Vagina (tissue), 2 donors: ENCODE data around the gene BTNL3. TPM values are rescaled to one million over a fixed set of nuclear protein-coding genes. Genes with fewer than 3 reads are reported as not detected.

Source experiments
- DNase-seq, 2 donors: peaks; one replicate each; pipeline ENCODE4 v3.0.0-alpha.2; 2017; ENCODE audit errors: extremely low spot score in 2 of 2
- H3K27ac ChIP-seq: fragments of 200-600 bp; sonication (generic); one replicate; pipeline ENCODE4 v1.5.1; 2019
- H3K27me3 ChIP-seq: fragments of 200-600 bp; sonication (generic); one replicate; pipeline ENCODE4 v1.5.1; 2019
- H3K36me3 ChIP-seq, 2 donors: fragments of 200-600 bp; sonication (generic); one replicate each; pipeline ENCODE4 v1.5.1; 2017 to 2019
- H3K4me1 ChIP-seq: fragments of 200-600 bp; sonication (generic); one replicate; pipeline ENCODE4 v1.5.1; 2019
- H3K4me3 ChIP-seq, 2 donors: fragments of 200-600 bp; sonication (generic); 1 replicate in 1 of 2; 2 replicates in 1 of 2; pipeline ENCODE4 v1.5.1; 2016 to 2019
- H3K9me3 ChIP-seq: fragments of 200-600 bp; sonication (generic); one replicate; pipeline ENCODE4 v1.5.1; 2019
- POLR2A ChIP-seq, 2 donors: fragments of 450-650 bp; IDR thresholded peaks; one replicate each; pipeline ENCODE4 v1.6.1; 2017; ENCODE audit warnings: antibody characterized with exemption in 2 of 2, mild to moderate bottlenecking in 2 of 2, moderate library complexity in 2 of 2
- POLR2AphosphoS5 ChIP-seq, 2 donors: sonication (generic); formaldehyde crosslinking; IDR thresholded peaks; one replicate each; pipeline ENCODE4 v1.9.0; 2017; ENCODE audit warnings: antibody characterized with exemption in 2 of 2, mild to moderate bottlenecking in 2 of 2, low read depth in 1 of 2; ENCODE audit not compliant: insufficient read depth in 1 of 2
- intact Hi-C: fragments of 100-400 bp; cut with DNase I; formaldehyde crosslinking; loops from one replicate; pipeline ENCODE4 v1.15.1; 2023
- total RNA-seq: library from RNA; depleted of rRNA; stranded (reverse); fragments of >200 nt; gene quantifications from one replicate; pipeline ENCODE4 v1.2.3, GENCODE V29; 2016
- TF ChIP-seq, protein P1 (sequence below), 3 experiments: fragments of 450-650 bp in 2 of 3; fragments of 200-600 bp in 1 of 3; sonication (generic) in 1 of 3; IDR thresholded peaks; one replicate each; pipeline ENCODE4 v1.5.1; 2017 to 2019; ENCODE audit warnings: antibody characterized with exemption in 3 of 3, mild to moderate bottlenecking in 2 of 3, moderate library complexity in 2 of 3

BTNL3 gene
- total RNA-seq, 1 donor from 2014 or later = not detected

DNA sequence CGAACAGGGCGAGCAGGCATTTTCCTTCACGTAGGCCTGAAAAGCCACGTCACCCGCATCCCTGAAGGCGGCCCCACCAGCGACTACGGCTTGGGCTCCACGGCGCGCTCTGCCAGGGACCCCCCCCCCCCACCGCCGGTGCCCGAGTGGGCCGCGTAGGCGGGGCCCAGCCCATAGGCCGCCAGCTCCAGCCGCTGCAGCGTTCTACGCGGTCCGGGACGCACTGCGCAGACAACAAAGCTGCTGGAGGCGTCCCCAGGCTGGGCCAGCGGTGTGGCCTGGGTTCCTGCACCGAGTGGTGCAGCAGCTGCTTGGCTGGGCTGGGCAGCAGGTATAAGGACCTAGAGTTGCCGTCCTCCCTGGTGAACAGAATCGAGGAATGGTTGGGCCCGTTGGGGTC is 18.3 kb upstream of the BTNL3 start:
- Histone ChIP-seq H3K27ac (no peak overlapping the region), H3K36me3 (no peaks in the 10 kb centered on the region), H3K9me3 (no peaks in the 10 kb centered on the region), H3K4me3 (no peak overlapping the region), H3K27me3 (no peaks in the 10 kb centered on the region), H3K4me1 (no peaks in the 10 kb centered on the region)
- no peak for TF ChIP-seq POLR2AphosphoS5 (IDR thresholded peaks at IDR 0.05; ENCODE audit: insufficient read depth in 1 of 2, low read depth in 1 of 2)
- TF ChIP-seq, protein P1, sequence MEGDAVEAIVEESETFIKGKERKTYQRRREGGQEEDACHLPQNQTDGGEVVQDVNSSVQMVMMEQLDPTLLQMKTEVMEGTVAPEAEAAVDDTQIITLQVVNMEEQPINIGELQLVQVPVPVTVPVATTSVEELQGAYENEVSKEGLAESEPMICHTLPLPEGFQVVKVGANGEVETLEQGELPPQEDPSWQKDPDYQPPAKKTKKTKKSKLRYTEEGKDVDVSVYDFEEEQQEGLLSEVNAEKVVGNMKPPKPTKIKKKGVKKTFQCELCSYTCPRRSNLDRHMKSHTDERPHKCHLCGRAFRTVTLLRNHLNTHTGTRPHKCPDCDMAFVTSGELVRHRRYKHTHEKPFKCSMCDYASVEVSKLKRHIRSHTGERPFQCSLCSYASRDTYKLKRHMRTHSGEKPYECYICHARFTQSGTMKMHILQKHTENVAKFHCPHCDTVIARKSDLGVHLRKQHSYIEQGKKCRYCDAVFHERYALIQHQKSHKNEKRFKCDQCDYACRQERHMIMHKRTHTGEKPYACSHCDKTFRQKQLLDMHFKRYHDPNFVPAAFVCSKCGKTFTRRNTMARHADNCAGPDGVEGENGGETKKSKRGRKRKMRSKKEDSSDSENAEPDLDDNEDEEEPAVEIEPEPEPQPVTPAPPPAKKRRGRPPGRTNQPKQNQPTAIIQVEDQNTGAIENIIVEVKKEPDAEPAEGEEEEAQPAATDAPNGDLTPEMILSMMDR (IDR thresholded peaks at IDR 0.05) = no peak
- TF ChIP-seq POLR2A (IDR thresholded peaks at IDR 0.05) = no peak
- no peak for DNase-seq
- intact Hi-C loops = no loop called here

DNA sequence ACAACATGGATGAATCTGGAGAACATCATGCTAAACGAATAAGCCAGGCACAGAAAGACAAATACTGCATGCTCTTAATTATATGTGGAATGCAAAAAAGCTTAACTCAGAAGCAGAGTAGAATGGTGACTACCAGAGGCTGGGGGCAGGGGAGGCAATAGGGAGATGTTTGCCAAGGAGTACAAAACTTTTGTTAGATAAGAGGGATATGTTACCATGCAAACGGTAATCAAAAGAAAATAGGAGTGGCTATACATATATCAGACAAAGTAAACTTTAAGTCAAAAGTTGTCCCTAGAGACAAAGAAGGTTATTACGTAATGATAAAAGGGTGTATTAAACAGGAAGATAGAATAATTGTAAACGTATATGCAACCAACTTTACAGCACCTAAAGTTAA is 17.8 kb upstream of the BTNL3 start:
- DNase-seq = no peak

DNA sequence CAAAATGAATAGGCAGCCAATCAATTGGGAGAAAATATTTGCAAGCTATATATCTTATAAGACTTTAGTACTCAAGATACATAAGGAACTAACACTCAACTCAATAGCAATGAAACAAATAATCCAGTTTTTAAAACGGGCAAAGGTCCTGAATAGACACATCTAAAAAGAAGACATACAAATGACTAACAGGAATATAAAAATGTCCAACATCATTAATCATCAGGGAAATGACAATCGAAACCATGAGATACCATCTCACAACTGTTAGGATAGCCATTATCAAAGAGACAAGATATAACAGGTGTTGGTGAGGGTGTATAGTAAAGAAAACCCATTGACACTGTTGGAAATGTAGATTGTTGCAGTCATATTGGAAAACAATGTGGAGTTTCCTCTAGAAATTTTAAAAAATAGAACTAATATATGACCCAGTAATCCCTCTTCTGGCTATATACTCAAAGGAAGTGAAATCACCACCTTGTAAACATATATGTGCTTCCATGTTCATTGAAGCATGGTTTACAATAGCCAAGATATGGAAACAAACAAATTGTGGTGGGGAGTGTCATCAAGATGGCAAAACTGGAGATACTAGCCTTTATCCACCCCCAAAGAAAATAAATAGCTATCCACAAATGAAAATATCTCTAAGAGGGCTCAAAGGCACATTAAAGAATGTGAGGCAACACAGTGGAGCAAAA is 13.9 kb upstream of the BTNL3 start:
- intact Hi-C loops = no loop called here

More for the DNA sequence above, 17.8 kb upstream of the BTNL3 start:
- no peaks in the 10 kb centered on the region for H3K4me1 ChIP-seq
- no peak overlapping the region for H3K27ac ChIP-seq
- no peaks in the 10 kb centered on the region for H3K27me3 ChIP-seq
- no peaks in the 10 kb centered on the region for H3K36me3 ChIP-seq
- intact Hi-C loops = no loop called here
- TF ChIP-seq POLR2A (IDR thresholded peaks at IDR 0.05) (no peak), POLR2AphosphoS5 (IDR thresholded peaks at IDR 0.05; ENCODE audit: insufficient read depth in 1 of 2, low read depth in 1 of 2) (no peak)
- TF ChIP-seq, protein P1 (IDR thresholded peaks at IDR 0.05) = no peak
- H3K9me3 ChIP-seq = no peaks in the 10 kb centered on the region
- no peak overlapping the region for H3K4me3 ChIP-seq

DNA sequence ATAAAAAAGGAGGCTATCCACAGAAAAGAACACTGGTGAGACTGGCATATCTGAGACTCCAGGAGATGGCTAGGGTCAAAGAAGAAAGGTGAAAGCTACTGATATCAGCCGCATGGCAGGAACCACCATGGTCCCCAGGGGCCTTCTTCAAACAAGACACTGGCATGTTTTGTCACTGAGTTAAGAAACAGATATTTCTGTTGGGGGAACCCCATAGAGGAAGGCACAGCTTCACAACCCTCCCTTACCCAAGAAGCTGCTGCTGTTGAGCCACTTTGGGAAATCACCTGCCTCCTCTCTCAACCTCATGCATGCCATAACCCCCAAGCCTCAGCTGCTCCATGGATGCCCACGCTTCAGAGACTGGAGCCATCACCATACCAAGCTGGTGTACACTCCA is 13.3 kb upstream of the BTNL3 start:
- Histone ChIP-seq H3K9me3 (no peaks in the 10 kb centered on the region), H3K36me3 (no peaks in the 10 kb centered on the region), H3K27me3 (no peaks in the 10 kb centered on the region), H3K4me1 (no peaks in the 10 kb centered on the region), H3K27ac (no peak overlapping the region), H3K4me3 (no peak overlapping the region)
- DNase-seq = no peak
- TF ChIP-seq POLR2AphosphoS5 (IDR thresholded peaks at IDR 0.05; ENCODE audit: insufficient read depth in 1 of 2, low read depth in 1 of 2) = no peak
- TF ChIP-seq, protein P1 (IDR thresholded peaks at IDR 0.05) = no peak
- no peak for TF ChIP-seq POLR2A (IDR thresholded peaks at IDR 0.05)
- intact Hi-C loops = no loop called here

More for the DNA sequence above, 13.9 kb upstream of the BTNL3 start:
- H3K27me3 ChIP-seq = no peaks in the 10 kb centered on the region
- no peaks in the 10 kb centered on the region for H3K4me1 ChIP-seq
- no peak overlapping the region for H3K27ac ChIP-seq
- DNase-seq = no peak
- no peak for TF ChIP-seq POLR2AphosphoS5 (IDR thresholded peaks at IDR 0.05; ENCODE audit: insufficient read depth in 1 of 2, low read depth in 1 of 2)
- no peak for TF ChIP-seq POLR2A (IDR thresholded peaks at IDR 0.05)
- TF ChIP-seq, protein P1 (IDR thresholded peaks at IDR 0.05) = no peak
- H3K36me3 ChIP-seq = no peaks in the 10 kb centered on the region
- no peaks in the 10 kb centered on the region for H3K9me3 ChIP-seq
- no peak overlapping the region for H3K4me3 ChIP-seq

DNA sequence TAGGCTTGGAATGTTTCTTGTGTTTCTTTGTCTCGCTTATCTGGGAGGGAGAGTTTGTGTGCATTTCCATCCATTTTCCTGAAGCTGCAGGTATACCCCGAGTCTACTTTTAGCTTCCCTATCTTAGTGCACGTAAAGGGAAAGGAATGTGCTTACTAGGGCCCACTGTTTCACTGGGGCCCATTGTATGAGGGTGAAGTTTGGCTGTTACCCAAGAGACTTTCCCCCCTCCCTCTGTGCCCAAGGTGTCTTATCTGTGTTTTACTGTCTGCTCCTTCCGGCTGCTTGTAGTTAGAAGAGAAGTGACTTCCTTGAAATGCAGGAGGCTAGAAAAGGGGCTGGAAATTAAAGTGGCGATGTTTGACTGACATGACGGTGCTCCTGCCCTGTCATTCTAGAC is 12.1 kb upstream of the BTNL3 start:
- DNase-seq = no peak
- Histone ChIP-seq H3K4me1 (no peaks in the 10 kb centered on the region), H3K27me3 (no peaks in the 10 kb centered on the region), H3K36me3 (no peaks in the 10 kb centered on the region), H3K27ac (no peak overlapping the region), H3K9me3 (no peaks in the 10 kb centered on the region), H3K4me3 (no peak overlapping the region)
- intact Hi-C loops = no loop called here
- TF ChIP-seq POLR2AphosphoS5 (IDR thresholded peaks at IDR 0.05; ENCODE audit: insufficient read depth in 1 of 2, low read depth in 1 of 2) (no peak), POLR2A (IDR thresholded peaks at IDR 0.05) (no peak)
- TF ChIP-seq, protein P1 (IDR thresholded peaks at IDR 0.05) = no peak
